Measurements from ENCODE around the gene HEMGN. TPM values are rescaled to one million over a fixed set of nuclear protein-coding genes. Genes with fewer than 3 reads are reported as not detected.

The HEMGN gene
- total and polyA plus RNA-seq, 2 of the 13 experiments (the other 11 are each of a cell fraction or from before 2014, with no cell fraction given): not detected

DNA sequence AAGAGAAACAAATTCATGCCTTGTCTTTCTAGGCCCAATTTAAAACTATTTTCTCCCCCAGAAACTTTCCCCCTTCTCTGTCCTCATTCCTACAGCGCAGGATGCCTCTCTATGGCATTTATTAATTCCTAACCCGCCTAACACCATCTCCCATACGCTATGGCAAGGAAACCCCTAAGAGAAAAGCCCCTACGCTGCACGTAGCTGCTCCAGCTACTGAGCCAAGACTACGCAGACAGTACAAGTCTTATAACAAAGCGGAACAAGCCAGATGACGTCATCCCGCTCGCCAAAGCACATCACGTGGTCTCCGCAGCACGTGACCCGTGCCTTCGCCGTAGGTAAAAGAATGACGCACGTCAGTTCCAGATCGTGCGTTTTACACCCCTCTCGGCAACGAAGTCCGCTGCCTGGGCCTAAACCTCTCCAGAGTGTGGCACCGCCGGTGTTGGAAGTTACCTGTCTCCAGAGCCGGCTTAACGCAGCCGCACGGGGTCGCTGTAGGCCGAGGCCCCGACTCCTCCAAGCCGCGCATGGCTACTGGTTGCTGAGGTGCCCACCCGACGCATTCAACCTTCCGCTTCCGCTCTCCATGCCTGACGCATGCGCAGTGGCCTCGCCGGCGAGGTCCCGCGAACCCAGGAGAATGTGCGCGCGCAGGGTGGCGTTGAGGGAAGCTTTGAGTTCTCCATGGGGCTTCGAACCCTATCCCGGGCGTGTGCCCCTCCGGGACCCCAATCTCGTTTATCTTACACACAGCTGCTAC, 15.8 kb downstream of the HEMGN start, which contains the start of gene TRMO (continued):
- TF ChIP-seq, protein P1, sequence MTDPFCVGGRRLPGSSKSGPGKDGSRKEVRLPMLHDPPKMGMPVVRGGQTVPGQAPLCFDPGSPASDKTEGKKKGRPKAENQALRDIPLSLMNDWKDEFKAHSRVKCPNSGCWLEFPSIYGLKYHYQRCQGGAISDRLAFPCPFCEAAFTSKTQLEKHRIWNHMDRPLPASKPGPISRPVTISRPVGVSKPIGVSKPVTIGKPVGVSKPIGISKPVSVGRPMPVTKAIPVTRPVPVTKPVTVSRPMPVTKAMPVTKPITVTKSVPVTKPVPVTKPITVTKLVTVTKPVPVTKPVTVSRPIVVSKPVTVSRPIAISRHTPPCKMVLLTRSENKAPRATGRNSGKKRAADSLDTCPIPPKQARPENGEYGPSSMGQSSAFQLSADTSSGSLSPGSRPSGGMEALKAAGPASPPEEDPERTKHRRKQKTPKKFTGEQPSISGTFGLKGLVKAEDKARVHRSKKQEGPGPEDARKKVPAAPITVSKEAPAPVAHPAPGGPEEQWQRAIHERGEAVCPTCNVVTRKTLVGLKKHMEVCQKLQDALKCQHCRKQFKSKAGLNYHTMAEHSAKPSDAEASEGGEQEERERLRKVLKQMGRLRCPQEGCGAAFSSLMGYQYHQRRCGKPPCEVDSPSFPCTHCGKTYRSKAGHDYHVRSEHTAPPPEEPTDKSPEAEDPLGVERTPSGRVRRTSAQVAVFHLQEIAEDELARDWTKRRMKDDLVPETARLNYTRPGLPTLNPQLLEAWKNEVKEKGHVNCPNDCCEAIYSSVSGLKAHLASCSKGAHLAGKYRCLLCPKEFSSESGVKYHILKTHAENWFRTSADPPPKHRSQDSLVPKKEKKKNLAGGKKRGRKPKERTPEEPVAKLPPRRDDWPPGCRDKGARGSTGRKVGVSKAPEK (CRISPR knock-in tag; IDR thresholded peaks at IDR 0.05; ENCODE audit: borderline replicate concordance): no peak
- TF ChIP-seq, protein P2, sequence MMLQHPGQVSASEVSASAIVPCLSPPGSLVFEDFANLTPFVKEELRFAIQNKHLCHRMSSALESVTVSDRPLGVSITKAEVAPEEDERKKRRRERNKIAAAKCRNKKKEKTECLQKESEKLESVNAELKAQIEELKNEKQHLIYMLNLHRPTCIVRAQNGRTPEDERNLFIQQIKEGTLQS (CRISPR knock-in tag; IDR thresholded peaks at IDR 0.05): peak; percentile 99
- peak; percentile 32; the same call in 1 of the 2 replicates for TF ChIP-seq ZNF251 (CRISPR knock-in tag; IDR thresholded peaks at IDR 0.05)
- TF ChIP-seq ZSCAN21 (CRISPR knock-in tag; IDR thresholded peaks at IDR 0.05; ENCODE audit: borderline replicate concordance): peak; percentile 42; the same call in 1 of the 2 replicates
- peak; percentile 81 for TF ChIP-seq IKZF4 (CRISPR knock-in tag; IDR thresholded peaks at IDR 0.05; ENCODE audit: borderline replicate concordance, low read depth, not compliant biosample characterization)
- TF ChIP-seq, protein P3, sequence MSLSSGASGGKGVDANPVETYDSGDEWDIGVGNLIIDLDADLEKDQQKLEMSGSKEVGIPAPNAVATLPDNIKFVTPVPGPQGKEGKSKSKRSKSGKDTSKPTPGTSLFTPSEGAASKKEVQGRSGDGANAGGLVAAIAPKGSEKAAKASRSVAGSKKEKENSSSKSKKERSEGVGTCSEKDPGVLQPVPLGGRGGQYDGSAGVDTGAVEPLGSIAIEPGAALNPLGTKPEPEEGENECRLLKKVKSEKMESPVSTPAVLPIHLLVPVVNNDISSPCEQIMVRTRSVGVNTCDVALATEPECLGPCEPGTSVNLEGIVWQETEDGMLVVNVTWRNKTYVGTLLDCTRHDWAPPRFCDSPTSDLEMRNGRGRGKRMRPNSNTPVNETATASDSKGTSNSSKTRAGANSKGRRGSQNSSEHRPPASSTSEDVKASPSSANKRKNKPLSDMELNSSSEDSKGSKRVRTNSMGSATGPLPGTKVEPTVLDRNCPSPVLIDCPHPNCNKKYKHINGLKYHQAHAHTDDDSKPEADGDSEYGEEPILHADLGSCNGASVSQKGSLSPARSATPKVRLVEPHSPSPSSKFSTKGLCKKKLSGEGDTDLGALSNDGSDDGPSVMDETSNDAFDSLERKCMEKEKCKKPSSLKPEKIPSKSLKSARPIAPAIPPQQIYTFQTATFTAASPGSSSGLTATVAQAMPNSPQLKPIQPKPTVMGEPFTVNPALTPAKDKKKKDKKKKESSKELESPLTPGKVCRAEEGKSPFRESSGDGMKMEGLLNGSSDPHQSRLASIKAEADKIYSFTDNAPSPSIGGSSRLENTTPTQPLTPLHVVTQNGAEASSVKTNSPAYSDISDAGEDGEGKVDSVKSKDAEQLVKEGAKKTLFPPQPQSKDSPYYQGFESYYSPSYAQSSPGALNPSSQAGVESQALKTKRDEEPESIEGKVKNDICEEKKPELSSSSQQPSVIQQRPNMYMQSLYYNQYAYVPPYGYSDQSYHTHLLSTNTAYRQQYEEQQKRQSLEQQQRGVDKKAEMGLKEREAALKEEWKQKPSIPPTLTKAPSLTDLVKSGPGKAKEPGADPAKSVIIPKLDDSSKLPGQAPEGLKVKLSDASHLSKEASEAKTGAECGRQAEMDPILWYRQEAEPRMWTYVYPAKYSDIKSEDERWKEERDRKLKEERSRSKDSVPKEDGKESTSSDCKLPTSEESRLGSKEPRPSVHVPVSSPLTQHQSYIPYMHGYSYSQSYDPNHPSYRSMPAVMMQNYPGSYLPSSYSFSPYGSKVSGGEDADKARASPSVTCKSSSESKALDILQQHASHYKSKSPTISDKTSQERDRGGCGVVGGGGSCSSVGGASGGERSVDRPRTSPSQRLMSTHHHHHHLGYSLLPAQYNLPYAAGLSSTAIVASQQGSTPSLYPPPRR (CRISPR knock-in tag; IDR thresholded peaks at IDR 0.05; ENCODE audit: borderline replicate concordance): no peak; the same call in 1 of the 2 replicates
- TF ChIP-seq, protein P4, sequence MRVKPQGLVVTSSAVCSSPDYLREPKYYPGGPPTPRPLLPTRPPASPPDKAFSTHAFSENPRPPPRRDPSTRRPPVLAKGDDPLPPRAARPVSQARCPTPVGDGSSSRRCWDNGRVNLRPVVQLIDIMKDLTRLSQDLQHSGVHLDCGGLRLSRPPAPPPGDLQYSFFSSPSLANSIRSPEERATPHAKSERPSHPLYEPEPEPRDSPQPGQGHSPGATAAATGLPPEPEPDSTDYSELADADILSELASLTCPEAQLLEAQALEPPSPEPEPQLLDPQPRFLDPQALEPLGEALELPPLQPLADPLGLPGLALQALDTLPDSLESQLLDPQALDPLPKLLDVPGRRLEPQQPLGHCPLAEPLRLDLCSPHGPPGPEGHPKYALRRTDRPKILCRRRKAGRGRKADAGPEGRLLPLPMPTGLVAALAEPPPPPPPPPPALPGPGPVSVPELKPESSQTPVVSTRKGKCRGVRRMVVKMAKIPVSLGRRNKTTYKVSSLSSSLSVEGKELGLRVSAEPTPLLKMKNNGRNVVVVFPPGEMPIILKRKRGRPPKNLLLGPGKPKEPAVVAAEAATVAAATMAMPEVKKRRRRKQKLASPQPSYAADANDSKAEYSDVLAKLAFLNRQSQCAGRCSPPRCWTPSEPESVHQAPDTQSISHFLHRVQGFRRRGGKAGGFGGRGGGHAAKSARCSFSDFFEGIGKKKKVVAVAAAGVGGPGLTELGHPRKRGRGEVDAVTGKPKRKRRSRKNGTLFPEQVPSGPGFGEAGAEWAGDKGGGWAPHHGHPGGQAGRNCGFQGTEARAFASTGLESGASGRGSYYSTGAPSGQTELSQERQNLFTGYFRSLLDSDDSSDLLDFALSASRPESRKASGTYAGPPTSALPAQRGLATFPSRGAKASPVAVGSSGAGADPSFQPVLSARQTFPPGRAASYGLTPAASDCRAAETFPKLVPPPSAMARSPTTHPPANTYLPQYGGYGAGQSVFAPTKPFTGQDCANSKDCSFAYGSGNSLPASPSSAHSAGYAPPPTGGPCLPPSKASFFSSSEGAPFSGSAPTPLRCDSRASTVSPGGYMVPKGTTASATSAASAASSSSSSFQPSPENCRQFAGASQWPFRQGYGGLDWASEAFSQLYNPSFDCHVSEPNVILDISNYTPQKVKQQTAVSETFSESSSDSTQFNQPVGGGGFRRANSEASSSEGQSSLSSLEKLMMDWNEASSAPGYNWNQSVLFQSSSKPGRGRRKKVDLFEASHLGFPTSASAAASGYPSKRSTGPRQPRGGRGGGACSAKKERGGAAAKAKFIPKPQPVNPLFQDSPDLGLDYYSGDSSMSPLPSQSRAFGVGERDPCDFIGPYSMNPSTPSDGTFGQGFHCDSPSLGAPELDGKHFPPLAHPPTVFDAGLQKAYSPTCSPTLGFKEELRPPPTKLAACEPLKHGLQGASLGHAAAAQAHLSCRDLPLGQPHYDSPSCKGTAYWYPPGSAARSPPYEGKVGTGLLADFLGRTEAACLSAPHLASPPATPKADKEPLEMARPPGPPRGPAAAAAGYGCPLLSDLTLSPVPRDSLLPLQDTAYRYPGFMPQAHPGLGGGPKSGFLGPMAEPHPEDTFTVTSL (CRISPR knock-in tag; IDR thresholded peaks at IDR 0.05; ENCODE audit: borderline replicate concordance): no peak
- peak; percentile 92 for TF ChIP-seq ISX (CRISPR knock-in tag; conservative IDR thresholded peaks at IDR 0.05)
- TF ChIP-seq SIN3A (IDR thresholded peaks at IDR 0.05; ENCODE audit: borderline replicate concordance, low read depth, low read length): peak; percentile 83
- peak; percentile 9; the same call in 1 of the 2 replicates for TF ChIP-seq ZNF263 (CRISPR knock-in tag; IDR thresholded peaks at IDR 0.05)
- peak; percentile 82 for TF ChIP-seq NFIC (IDR thresholded peaks at IDR 0.05; ENCODE audit: low read length)
